Upper lobe of right lung (tissue), 1 donor: ENCODE measurements around the gene ATG5. TPM values are rescaled to one million over a fixed set of nuclear protein-coding genes. Genes with fewer than 3 reads are reported as not detected.
A peak's percentile ranks its signal among the peaks of the same experiment; 100 is the strongest.

Experiments used
- ATAC-seq: fragments of 200-7000 bp; cut with Tn5 transposase; one replicate; pipeline ENCODE4 v1.9.1; 2020; ENCODE audit warnings: mild to moderate bottlenecking, moderate library complexity
- DNase-seq: peaks from one replicate; pipeline ENCODE4 v3.0.0-alpha.2; 2020
- H3K27ac ChIP-seq: fragments of 200-600 bp; one replicate; pipeline ENCODE4 v1.8.0; 2022
- H3K27me3 ChIP-seq: fragments of 200-600 bp; one replicate; pipeline ENCODE4 v1.8.0; 2022; ENCODE audit warnings: mild to moderate bottlenecking
- H3K36me3 ChIP-seq: fragments of 200-600 bp; one replicate; pipeline ENCODE4 v1.8.0; 2022
- H3K4me1 ChIP-seq: fragments of 200-600 bp; one replicate; pipeline ENCODE4 v1.8.0; 2022
- H3K4me3 ChIP-seq: fragments of 200-600 bp; one replicate; pipeline ENCODE4 v1.8.0; 2022; ENCODE audit warnings: mild to moderate bottlenecking
- H3K9me3 ChIP-seq: fragments of 200-600 bp; one replicate; pipeline ENCODE4 v1.8.0; 2022
- intact Hi-C: fragments of 100-400 bp; cut with DNase I; formaldehyde crosslinking; loops from one replicate; pipeline ENCODE4 v1.11.0; 2022
- total RNA-seq: library from RNA; stranded (reverse); fragmentation: NEBNext Ultra II Directional; extraction: Animal tissue kit (Norgen Biotek cat#: 25700); gene quantifications from one replicate; pipeline ENCODE4 v1.2.1, GENCODE V29; 2021
- TF ChIP-seq, protein P1 (sequence below): fragments of 200-600 bp; IDR thresholded peaks from one replicate; pipeline ENCODE4 v1.8.0; 2022; ENCODE audit warnings: antibody characterized with exemption
- donor health status: DM: no; HTN: yes; CAD: no; lungs with severe emphysema.

The ATG5 gene
- total RNA-seq, 1 donor from 2014 or later, result 34.4 TPM

DNA sequence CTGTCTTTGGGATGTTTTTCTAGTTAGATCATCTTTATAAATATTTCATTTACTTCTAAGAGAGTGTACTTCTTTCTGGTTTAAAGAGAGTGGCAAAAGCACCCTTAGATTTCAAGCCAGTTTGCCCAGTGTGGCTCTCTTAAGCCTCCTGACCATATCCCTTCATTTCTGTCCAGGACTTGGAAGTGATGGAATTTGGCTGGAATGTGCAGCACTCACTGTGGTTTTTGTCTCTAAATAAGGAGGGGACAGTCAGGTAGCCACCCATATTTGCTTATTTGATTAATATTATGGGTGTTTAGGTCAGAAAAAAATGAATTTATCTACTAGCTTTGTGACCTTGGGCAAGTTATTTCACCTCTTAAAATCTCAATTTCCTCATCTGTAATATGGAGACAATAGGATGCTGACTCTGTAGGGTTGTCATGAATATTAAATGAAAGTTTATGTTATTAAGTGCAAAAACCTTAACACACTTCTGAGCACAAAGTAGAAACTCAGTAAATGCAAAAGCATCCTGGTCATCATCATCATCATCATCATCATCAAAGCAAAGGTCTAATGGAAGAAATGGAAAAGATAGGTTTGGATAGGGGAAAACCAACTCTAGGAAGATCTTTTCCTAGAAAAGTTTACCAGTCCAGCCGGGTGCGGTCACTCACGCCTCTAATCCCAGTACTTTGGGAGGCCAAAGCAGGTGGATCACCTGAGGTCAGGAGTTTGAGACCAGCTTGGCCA lies 38.0 kb upstream of the ATG5 start:
- Histone ChIP-seq H3K4me1 (peaks cover 13% of the 10 kb centered on the region), H3K4me3 (no peak overlapping the region), H3K9me3 (no peaks in the 10 kb centered on the region), H3K27me3 (peaks cover 23% of the 10 kb centered on the region), H3K36me3 (no peaks in the 10 kb centered on the region), H3K27ac (no peak overlapping the region)
- ATAC-seq, result no peak
- DNase-seq, result no peak
- TF ChIP-seq, protein P1, sequence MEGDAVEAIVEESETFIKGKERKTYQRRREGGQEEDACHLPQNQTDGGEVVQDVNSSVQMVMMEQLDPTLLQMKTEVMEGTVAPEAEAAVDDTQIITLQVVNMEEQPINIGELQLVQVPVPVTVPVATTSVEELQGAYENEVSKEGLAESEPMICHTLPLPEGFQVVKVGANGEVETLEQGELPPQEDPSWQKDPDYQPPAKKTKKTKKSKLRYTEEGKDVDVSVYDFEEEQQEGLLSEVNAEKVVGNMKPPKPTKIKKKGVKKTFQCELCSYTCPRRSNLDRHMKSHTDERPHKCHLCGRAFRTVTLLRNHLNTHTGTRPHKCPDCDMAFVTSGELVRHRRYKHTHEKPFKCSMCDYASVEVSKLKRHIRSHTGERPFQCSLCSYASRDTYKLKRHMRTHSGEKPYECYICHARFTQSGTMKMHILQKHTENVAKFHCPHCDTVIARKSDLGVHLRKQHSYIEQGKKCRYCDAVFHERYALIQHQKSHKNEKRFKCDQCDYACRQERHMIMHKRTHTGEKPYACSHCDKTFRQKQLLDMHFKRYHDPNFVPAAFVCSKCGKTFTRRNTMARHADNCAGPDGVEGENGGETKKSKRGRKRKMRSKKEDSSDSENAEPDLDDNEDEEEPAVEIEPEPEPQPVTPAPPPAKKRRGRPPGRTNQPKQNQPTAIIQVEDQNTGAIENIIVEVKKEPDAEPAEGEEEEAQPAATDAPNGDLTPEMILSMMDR, result no peak
- intact Hi-C loops, result no loop called here

DNA sequence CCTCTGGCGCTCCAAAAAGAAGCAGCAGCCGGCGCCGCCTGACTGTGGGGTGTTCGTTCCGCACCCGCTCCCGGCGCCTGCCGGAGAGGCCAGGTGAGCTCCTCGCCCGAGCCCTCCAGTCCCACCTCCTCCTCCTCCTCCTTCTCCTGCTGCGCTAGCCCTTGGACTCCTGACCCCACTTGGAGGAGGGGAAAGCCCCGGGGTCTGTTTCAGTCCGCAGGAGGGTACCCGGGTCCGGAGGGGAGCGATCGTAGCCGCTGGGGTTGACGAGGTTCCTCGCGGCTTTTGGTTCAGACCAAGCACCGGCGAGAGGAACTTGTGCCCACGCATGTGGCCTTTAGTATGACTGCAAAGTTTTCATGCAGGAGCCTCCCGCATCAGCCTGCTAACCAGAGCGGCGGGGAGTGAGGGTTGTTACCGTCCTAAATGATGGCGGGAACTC lies 35.5 kb upstream of the ATG5 start:
- Histone ChIP-seq H3K4me3 (peak overlapping the region; percentile 46), H3K36me3 (no peaks in the 10 kb centered on the region), H3K27me3 (peaks cover 40% of the 10 kb centered on the region), H3K4me1 (peaks cover 13% of the 10 kb centered on the region), H3K27ac (no peak overlapping the region), H3K9me3 (no peaks in the 10 kb centered on the region)
- ATAC-seq, result peak; percentile 57
- TF ChIP-seq, protein P1, result no peak
- intact Hi-C loops, result no loop called here
- DNase-seq, result peak; percentile 70

DNA sequence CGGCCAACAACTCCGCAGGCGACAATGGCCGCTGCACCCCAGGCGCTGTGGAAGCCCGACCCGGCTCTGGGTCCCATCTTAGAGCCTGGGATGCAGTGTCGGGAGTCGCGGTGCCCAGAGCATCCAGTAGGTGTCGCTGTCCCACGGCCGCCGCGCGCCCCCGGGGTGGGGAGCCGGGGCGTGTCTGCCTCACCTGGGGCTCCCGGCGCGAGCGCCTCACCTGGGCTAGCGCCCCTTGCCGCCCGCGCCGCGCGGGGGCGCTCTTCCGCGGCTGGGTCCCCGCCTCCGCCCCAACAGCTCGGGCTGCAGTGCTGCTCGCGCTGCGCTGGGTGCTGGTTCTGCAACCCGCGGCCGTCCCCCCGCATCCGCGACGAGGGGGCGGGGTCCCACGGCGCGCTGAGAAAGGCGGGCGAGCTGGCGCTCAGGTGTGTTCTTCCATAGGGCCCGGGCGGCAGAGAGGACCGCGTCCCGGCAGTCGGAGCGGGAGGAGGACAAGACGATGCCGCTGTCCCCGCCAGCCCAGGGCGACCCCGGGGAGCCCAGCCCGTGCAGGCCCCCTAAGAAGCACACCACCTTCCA lies 34.9 kb upstream of the ATG5 start, which contains the start of gene CRYBG1:
CRYBG1 (plus strand) TSS at position 308 of the 579 bp plus-strand sequence; CDS start at position 500, 192 bp downstream.
- peaks cover 13% of the 10 kb centered on the region for H3K4me1 ChIP-seq
- no peak within 1 kb of the TSS for H3K27ac ChIP-seq
- peak; percentile 87 for DNase-seq
- peak; percentile 99 for ATAC-seq
- intact Hi-C loops, result no loop called here
- no peaks in the 10 kb centered on the region for H3K36me3 ChIP-seq
- peak within 1 kb of the TSS; percentile 46 for H3K4me3 ChIP-seq
- TF ChIP-seq, protein P1, result peak; percentile 84
- H3K27me3 ChIP-seq, result peaks cover 44% of the 10 kb centered on the region
- H3K9me3 ChIP-seq, result no peaks in the 10 kb centered on the region

DNA sequence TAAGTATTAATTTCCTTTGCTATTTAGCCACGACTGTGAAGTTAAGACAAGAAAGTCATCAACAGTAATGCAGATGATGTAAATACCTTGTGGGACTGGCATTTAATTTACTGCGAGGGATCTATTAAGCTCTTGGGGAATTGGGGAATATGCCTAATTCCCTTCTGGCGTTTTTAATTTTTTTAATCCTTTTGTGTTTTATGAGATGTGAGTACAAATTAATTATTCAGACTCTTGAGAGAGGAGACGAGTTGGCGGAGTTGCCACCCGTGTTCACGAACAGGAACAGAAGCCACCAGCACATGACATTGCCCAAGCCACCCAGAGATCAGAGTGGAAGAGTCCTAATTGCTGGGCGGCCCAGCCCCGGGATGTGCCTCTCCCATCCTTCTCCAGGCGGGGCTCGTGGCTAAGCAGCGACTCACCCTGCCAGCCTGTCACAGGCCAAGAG lies 34.4 kb upstream of the ATG5 start:
- ATAC-seq, result no peak
- intact Hi-C loops, result no loop called here
- no peak overlapping the region for H3K27ac ChIP-seq

DNA sequence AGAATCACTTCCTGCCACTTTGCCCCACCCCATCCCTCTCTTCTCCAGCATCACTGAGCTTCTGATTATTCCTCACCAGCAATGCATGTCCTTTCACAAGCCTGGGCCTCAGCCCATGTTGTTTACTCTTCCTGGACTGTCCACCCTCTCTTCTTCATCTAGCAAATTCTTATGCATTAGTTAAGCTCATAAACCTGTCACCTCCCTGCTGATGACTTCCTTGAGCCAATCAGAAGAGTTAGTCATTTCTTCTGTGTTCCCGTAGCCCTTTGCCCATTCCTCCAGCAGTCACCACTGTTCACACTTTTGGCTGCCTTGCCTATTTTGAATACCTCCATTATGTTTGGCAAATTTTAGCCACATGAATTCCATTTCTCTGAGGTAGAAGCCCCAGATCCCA lies 30.8 kb upstream of the ATG5 start:
- Histone ChIP-seq H3K4me1 (peaks cover 13% of the 10 kb centered on the region), H3K4me3 (no peak overlapping the region), H3K27ac (no peak overlapping the region), H3K9me3 (no peaks in the 10 kb centered on the region), H3K27me3 (peaks cover 39% of the 10 kb centered on the region), H3K36me3 (no peaks in the 10 kb centered on the region)
- TF ChIP-seq, protein P1, result no peak
- no peak for ATAC-seq
- intact Hi-C loops, result no loop called here
- DNase-seq, result no peak

More for the DNA sequence above, 34.4 kb upstream of the ATG5 start:
- Histone ChIP-seq H3K36me3 (no peaks in the 10 kb centered on the region), H3K9me3 (no peaks in the 10 kb centered on the region), H3K27me3 (peaks cover 44% of the 10 kb centered on the region), H3K4me1 (peaks cover 13% of the 10 kb centered on the region), H3K4me3 (peak overlapping the region; percentile 46)
- TF ChIP-seq, protein P1, result no peak
- no peak for DNase-seq
